Measurements from ENCODE around the gene PLCL2.

Gene PLCL2

GRCh38 chr3:16910207-16910606, 25.5 kb downstream of the PLCL2 start:
- Histone ChIP-seq H3K4me3 (ENCODE audit: low read depth in 1 of 2, low read length in 2 of 2) (no peak overlapping the region), H3K9ac (ENCODE audit: low read depth, low read length) (no peak overlapping the region), H3K36me3 (ENCODE audit: insufficient read depth, low read length) (no peaks in the 10 kb centered on the region), H3K9me3 (ENCODE audit: insufficient read depth, low read length, severe bottlenecking) (no peaks in the 10 kb centered on the region), H3K4me2 (ENCODE audit: insufficient read depth, low read length) (no peak overlapping the region), H3K27ac (ENCODE audit: low read length) (no peak overlapping the region), H4K20me1 (ENCODE audit: insufficient read depth, low read length) (peaks cover 11% of the 10 kb centered on the region), H3K27me3 (ENCODE audit: insufficient read depth, low read length, poor library complexity) (no peaks in the 10 kb centered on the region), H3K79me2 (ENCODE audit: insufficient read depth, low read length) (peaks cover 20% of the 10 kb centered on the region), H3K4me1 (ENCODE audit: insufficient read depth, low read length) (peaks cover 10% of the 10 kb centered on the region), H2AFZ (ENCODE audit: low read depth, low read length) (no peak overlapping the region)
- DNase-seq, result no peak
- no peak for ATAC-seq (ENCODE audit: insufficient read depth, low read depth)
- TF ChIP-seq CTCF (IDR thresholded peaks at IDR 0.05; ENCODE audit: borderline replicate concordance, extremely low read depth, low read length, poor library complexity, severe bottlenecking) (no peak), EZH2 (IDR thresholded peaks at IDR 0.05; ENCODE audit: borderline replicate concordance, low read depth, low read length, severe bottlenecking) (no peak)

GRCh38 chr3:16911916-16912315, 27.2 kb downstream of the PLCL2 start:
- no peak overlapping the region for H2AFZ ChIP-seq (ENCODE audit: low read depth, low read length)
- ATAC-seq (ENCODE audit: insufficient read depth, low read depth) (no peak), DNase-seq (no peak)
- no peaks in the 10 kb centered on the region for H3K36me3 ChIP-seq (ENCODE audit: insufficient read depth, low read length)
- H3K27me3 ChIP-seq (ENCODE audit: insufficient read depth, low read length, poor library complexity), result no peaks in the 10 kb centered on the region
- peaks cover 5% of the 10 kb centered on the region for H3K4me1 ChIP-seq (ENCODE audit: insufficient read depth, low read length)
- TF ChIP-seq CTCF (IDR thresholded peaks at IDR 0.05; ENCODE audit: borderline replicate concordance, extremely low read depth, low read length, poor library complexity, severe bottlenecking), result no peak
- no peak for TF ChIP-seq EZH2 (IDR thresholded peaks at IDR 0.05; ENCODE audit: borderline replicate concordance, low read depth, low read length, severe bottlenecking)
- H3K4me2 ChIP-seq (ENCODE audit: insufficient read depth, low read length), result no peak overlapping the region
- H3K27ac ChIP-seq (ENCODE audit: low read length), result no peak overlapping the region
- peaks cover 26% of the 10 kb centered on the region for H3K79me2 ChIP-seq (ENCODE audit: insufficient read depth, low read length)
- H3K9me3 ChIP-seq (ENCODE audit: insufficient read depth, low read length, severe bottlenecking), result no peaks in the 10 kb centered on the region
- peaks cover 16% of the 10 kb centered on the region for H4K20me1 ChIP-seq (ENCODE audit: insufficient read depth, low read length)
- no peak overlapping the region for H3K4me3 ChIP-seq (ENCODE audit: low read depth in 1 of 2, low read length in 2 of 2)
- no peak overlapping the region for H3K9ac ChIP-seq (ENCODE audit: low read depth, low read length)

- Histone ChIP-seq H3K27ac (ENCODE audit: low read length) (no peak overlapping the region), H3K4me2 (ENCODE audit: insufficient read depth, low read length) (no peak overlapping the region)
Observed at GRCh38 chr3:16912400-16913263, 27.9 kb downstream of the PLCL2 start.

More at GRCh38 chr3:16912400-16913263, 27.9 kb downstream of the PLCL2 start:
- Histone ChIP-seq H4K20me1 (ENCODE audit: insufficient read depth, low read length) (peaks cover 15% of the 10 kb centered on the region), H3K4me3 (ENCODE audit: low read depth in 1 of 2, low read length in 2 of 2) (no peak overlapping the region), H3K27me3 (ENCODE audit: insufficient read depth, low read length, poor library complexity) (no peaks in the 10 kb centered on the region), H3K4me1 (ENCODE audit: insufficient read depth, low read length) (no peaks in the 10 kb centered on the region), H3K9ac (ENCODE audit: low read depth, low read length) (no peak overlapping the region), H3K9me3 (ENCODE audit: insufficient read depth, low read length, severe bottlenecking) (no peaks in the 10 kb centered on the region), H3K36me3 (ENCODE audit: insufficient read depth, low read length) (no peaks in the 10 kb centered on the region), H3K79me2 (ENCODE audit: insufficient read depth, low read length) (peaks cover 22% of the 10 kb centered on the region), H2AFZ (ENCODE audit: low read depth, low read length) (no peak overlapping the region)
- no peak for TF ChIP-seq EZH2 (IDR thresholded peaks at IDR 0.05; ENCODE audit: borderline replicate concordance, low read depth, low read length, severe bottlenecking)
- no peak for TF ChIP-seq CTCF (IDR thresholded peaks at IDR 0.05; ENCODE audit: borderline replicate concordance, extremely low read depth, low read length, poor library complexity, severe bottlenecking)
- DNase-seq (no peak), ATAC-seq (ENCODE audit: insufficient read depth, low read depth) (peak; percentile 33; the same call in 1 of the 3 replicates)

Measured in DND-41 (cell line).